H1 (cell line): ENCODE measurements around the gene ZNF775. TPM values are rescaled to one million over a fixed set of nuclear protein-coding genes. Genes with fewer than 3 reads are reported as not detected.

Source experiments
- polyA plus RNA-seq, 7 experiments: library from polyadenylated mRNA; depleted of rRNA in 3 of 7; stranded (reverse) in 5 of 7; unstranded in 2 of 7; fragments of >200 nt in 5 of 7; fragments of 200-250 nt in 2 of 7; gene quantifications; 1 replicate in 5 of 7; 2 replicates in 1 of 7; 4 replicates in 1 of 7; pipeline versions ENCODE4 v1.2.1 to v1.2.3, GENCODE V29; 2011 to 2013; ENCODE audit warnings: missing spikeins in 2 of 7, mixed read lengths in 2 of 7
- total RNA-seq: library from RNA; stranded (reverse); fragmentation: NEBNext Ultra II Directional; extraction: Animal tissue kit (Norgen Biotek cat#: 25700); gene quantifications from 2 replicates; pipeline ENCODE4 v1.2.1, GENCODE V29; 2021

Gene ZNF775
- total and polyA plus RNA-seq, 2 of the 8 experiments (the other 6 are each of a cell fraction or from before 2014, with no cell fraction given) = 13.6 to 21.5 TPM

Other genes starting within 250 kb of the ZNF775 start
- gene LRRC61, start 56.0 kb upstream of the ZNF775 start, total RNA-seq = 0.73 and 1.0 TPM in 2 replicates
- 44.8 and 72.4 TPM in 2 replicates for gene LRRC61, start 56.0 kb upstream of the ZNF775 start, polyA plus RNA-seq (2011; rRNA removed)
- gene ACTR3C, start 55.8 kb upstream of the ZNF775 start, total RNA-seq = 0.84 TPM in 1 of 2 replicates, not detected in the other
- 0.78 and 1.5 TPM in 2 replicates for gene ACTR3C, start 55.8 kb upstream of the ZNF775 start, polyA plus RNA-seq (2011; rRNA removed)
- gene RARRES2, start 37.7 kb upstream of the ZNF775 start, total RNA-seq = 254 and 264 TPM in 2 replicates
- 441 and 483 TPM in 2 replicates for gene RARRES2, start 37.7 kb upstream of the ZNF775 start, polyA plus RNA-seq (2011; rRNA removed)
- 125 and 130 TPM in 2 replicates for gene REPIN1, start 10.5 kb upstream of the ZNF775 start, total RNA-seq
- 98.6 and 147 TPM in 2 replicates for gene REPIN1, start 10.5 kb upstream of the ZNF775 start, polyA plus RNA-seq (2011; rRNA removed)
- gene GIMAP8, start 71.3 kb downstream of the ZNF775 start, total RNA-seq = not detected in 2 replicates
- not detected in 2 replicates for gene GIMAP8, start 71.3 kb downstream of the ZNF775 start, polyA plus RNA-seq (2011; rRNA removed)
- gene GIMAP7, start 135.5 kb downstream of the ZNF775 start, total RNA-seq = not detected in 2 replicates
- not detected in 2 replicates for gene GIMAP7, start 135.5 kb downstream of the ZNF775 start, polyA plus RNA-seq (2011; rRNA removed)
- gene GIMAP4, start 188.1 kb downstream of the ZNF775 start, total RNA-seq = 0.22 TPM in 1 of 2 replicates, not detected in the other
- gene GIMAP4, start 188.1 kb downstream of the ZNF775 start, polyA plus RNA-seq (2011; rRNA removed) = 0.20 TPM in 1 of 2 replicates, not detected in the other